HCT116 (cell line): ENCODE results near the gene PRSS56.

Experiments
- CTCF ChIP-seq, 3 experiments: fragments of 200-600 bp in 1 of 3; sonication (generic) in 1 of 3; IDR thresholded peaks in 2 of 3; conservative IDR thresholded peaks in 1 of 3; 2 replicates each; pipeline ENCODE4 v1.5.1; 2012 to 2017; ENCODE audit warnings: low read depth in 2 of 3, low read length in 2 of 3, antibody characterized with exemption in 1 of 3, borderline replicate concordance in 1 of 3, control low read depth in 1 of 3, mild to moderate bottlenecking in 1 of 3, mixed read lengths in 1 of 3, mixed run types in 1 of 3, moderate library complexity in 1 of 3; ENCODE audit not compliant: insufficient read depth in 1 of 3
- MAX ChIP-seq: IDR thresholded peaks from 2 replicates; pipeline ENCODE4 v1.6.1; 2012
- POLR2A ChIP-seq: IDR thresholded peaks from 2 replicates; pipeline ENCODE4 v1.7.0; 2011; ENCODE audit warnings: borderline replicate concordance; ENCODE audit not compliant: insufficient read depth, insufficient read length; ENCODE audit errors: extremely low read depth

- no peak for TF ChIP-seq POLR2A
- TF ChIP-seq CTCF (IDR thresholded peaks at IDR 0.05 in 2 of 3, conservative IDR thresholded peaks at IDR 0.05 in 1 of 3; ENCODE audit: borderline replicate concordance in 1 of 3, insufficient read depth in 1 of 3, low read depth in 2 of 3, low read length in 2 of 3) = no peak
- TF ChIP-seq MAX = no peak
Measured at GRCh38 chr2:232538671-232539070, 18.5 kb downstream of the PRSS56 start.
